HepG2 (cell line): Measurements from ENCODE around the gene SPNS3. TPM values are rescaled to one million over a fixed set of nuclear protein-coding genes. Genes with fewer than 3 reads are reported as not detected.

ENCODE experiments used
- ATAC-seq: fragments of 200-7000 bp; cut with Tn5 transposase; 3 replicates; pipeline ENCODE4 v1.9.1; 2020; ENCODE audit warnings: mild to moderate bottlenecking, moderate library complexity
- BruUV-seq: library from RNA; stranded (reverse); fragments of 400-500 nt; replicated peaks from 2 replicates; lab custom pipeline; 2021; lab: Mats Ljungman, UMichigan
- CTCF ChIA-PET: fragments of 300-600 bp; formaldehyde crosslinking; extraction: SDS; loops from one replicate; lab custom pipeline; 2021; ENCODE audit warnings: low total read pairs, inconsistent platforms, low intra/inter-chr PET ratio; lab: Yijun Ruan, JAX
- POLR2A ChIA-PET: fragments of 350-600 bp; sonication (Branson Sonifier 250); formaldehyde crosslinking; loops from one replicate; lab custom pipeline; 2020; ENCODE audit warnings: antibody characterized with exemption, inconsistent platforms; lab: Yijun Ruan, JAX
- DNase-seq: peaks from one replicate; pipeline ENCODE4 v3.0.0-alpha.2; 2015; ENCODE audit warnings: low spot score
- FAIRE-seq: peaks from 3 replicates; lab custom pipeline; 2011; peaks lifted over from hg19 to GRCh38; lab: Jason Lieb, UNC
- H2AFZ ChIP-seq: one replicate; pipeline ENCODE4 v1.6.1; 2011; ENCODE audit warnings: low read length, inconsistent platforms
- H3K27ac ChIP-seq: fragments of 300-600 bp; 3 replicates; pipeline ENCODE4 v1.8.0; 2011; ENCODE audit warnings: mixed run types, mild to moderate bottlenecking, mixed read lengths, low read length, inconsistent platforms; ENCODE audit not compliant: insufficient read depth; ENCODE audit errors: extremely low read length
- H3K27me3 ChIP-seq, 2 experiments: fragments of 200-600 bp in 1 of 2; 2 replicates in 1 of 2; 3 replicates in 1 of 2; pipeline versions ENCODE4 v1.6.0 to v1.8.0; 2011; ENCODE audit warnings: low read length in 2 of 2, mild to moderate bottlenecking in 2 of 2, moderate library complexity in 2 of 2, inconsistent platforms in 1 of 2; ENCODE audit not compliant: insufficient read depth in 2 of 2, control insufficient read depth in 1 of 2
- H3K36me3 ChIP-seq, 2 experiments: fragments of 200-600 bp in 1 of 2; replicated peaks in 1 of 2; 2 replicates in 1 of 2; 3 replicates in 1 of 2; pipeline versions ENCODE4 v1.5.1 to v1.8.0; 2011; ENCODE audit warnings: low read length in 2 of 2, inconsistent platforms in 1 of 2; ENCODE audit not compliant: insufficient read depth in 2 of 2, control insufficient read depth in 1 of 2
- H3K4me1 ChIP-seq: 2 replicates; pipeline ENCODE4 v1.5.1; 2012; ENCODE audit warnings: low read length, inconsistent platforms; ENCODE audit not compliant: insufficient read depth
- H3K4me2 ChIP-seq: 2 replicates; pipeline ENCODE4 v1.6.0; 2011; ENCODE audit warnings: low read depth, low read length, inconsistent platforms
- H3K4me3 ChIP-seq, 3 experiments: fragments of 200-600 bp in 1 of 3; sonication (generic), shearing (Covaris generic) in 1 of 3; replicated peaks in 1 of 3; 2 replicates each; pipeline ENCODE4 v1.5.1; 2011 to 2016; ENCODE audit warnings: low read length in 3 of 3, inconsistent platforms in 2 of 3, low read depth in 2 of 3, mild to moderate bottlenecking in 2 of 3, control low read depth in 1 of 3, mixed read lengths in 1 of 3; ENCODE audit not compliant: insufficient read depth in 1 of 3
- H3K79me2 ChIP-seq: one replicate; pipeline ENCODE4 v1.6.1; 2011; ENCODE audit warnings: low read length, inconsistent platforms; ENCODE audit not compliant: insufficient read depth
- H3K9ac ChIP-seq: 2 replicates; pipeline ENCODE4 v1.6.0; 2011; ENCODE audit warnings: mild to moderate bottlenecking, low read depth, low read length, inconsistent platforms; ENCODE audit not compliant: insufficient read depth
- H3K9me3 ChIP-seq: 2 replicates; pipeline ENCODE4 v1.5.1; 2012; ENCODE audit warnings: mild to moderate bottlenecking, low read length
- H4K20me1 ChIP-seq: 2 replicates; pipeline ENCODE4 v1.6.0; 2011; ENCODE audit warnings: inconsistent platforms, mild to moderate bottlenecking, low read length, moderate library complexity; ENCODE audit not compliant: insufficient read depth
- DPF2 ChIP-seq: sonication (generic); formaldehyde crosslinking; IDR thresholded peaks from 2 replicates; pipeline ENCODE4 v1.4.0; 2020; ENCODE audit warnings: mild to moderate bottlenecking, low read depth, missing genetic modification reagents, borderline replicate concordance
- GTF2F1 ChIP-seq: fragments of 150-350 bp; IDR thresholded peaks from 2 replicates; pipeline ENCODE4 v1.6.1; 2014; ENCODE audit warnings: low read length
- GTF3A ChIP-seq: sonication (generic); formaldehyde crosslinking; conservative IDR thresholded peaks from 2 replicates; pipeline ENCODE4 v1.4.0; 2020; ENCODE audit warnings: mild to moderate bottlenecking, missing genetic modification reagents
- NFE2 ChIP-seq: sonication (generic); formaldehyde crosslinking; IDR thresholded peaks from 2 replicates; pipeline ENCODE4 v1.4.0; 2020; ENCODE audit warnings: missing genetic modification reagents
- PHF5A ChIP-seq: IDR thresholded peaks from one replicate; pipeline ENCODE4 v1.6.1; 2018; ENCODE audit warnings: low read depth, missing genetic modification reagents; ENCODE audit not compliant: unreplicated experiment
- ZNF10 ChIP-seq: sonication (generic); formaldehyde crosslinking; IDR thresholded peaks from 2 replicates; pipeline ENCODE4 v1.4.0; 2020; ENCODE audit warnings: mild to moderate bottlenecking, low read depth, missing genetic modification reagents, borderline replicate concordance
- ZNF720 ChIP-seq: sonication (generic); formaldehyde crosslinking; IDR thresholded peaks from 2 replicates; pipeline ENCODE4 v1.4.0; 2020; ENCODE audit warnings: missing genetic modification reagents
- WGBS: methylation state at CpG from one replicate; pipeline ENCODE4 v1.1.6; 2017; ENCODE audit warnings: low lambda C conversion rate; 5-methylcytosine and 5-hydroxymethylcytosine counted together
- in situ Hi-C: cut with HindIII; loops from 2 replicates; pipeline ENCODE4 v1.10.0; 2017; ENCODE audit warnings: low pct_unique_long_range_greater_than_20kb; ENCODE audit not compliant: extremely low pct_ligation_motif_present
- intact Hi-C: fragments of 100-400 bp; cut with micrococcal nuclease; formaldehyde crosslinking; loops from one replicate; pipeline ENCODE4 v1.10.0; 2022; ENCODE audit not compliant: unreplicated experiment
- polyA plus RNA-seq, 8 experiments: library from polyadenylated mRNA; depleted of rRNA in 3 of 8; stranded (reverse) in 7 of 8; unstranded in 1 of 8; fragments of >200 nt; fragmentation: Illumina TruSeq in 4 of 8; extraction: Trizol in 4 of 8; gene quantifications; 2 replicates each; pipeline versions ENCODE4 v1.2.1 to v1.2.3, GENCODE V29; 2011 to 2016; ENCODE audit warnings: low read depth in 4 of 8, missing spikeins in 1 of 8, mixed read lengths in 1 of 8; ENCODE audit not compliant: insufficient read depth in 1 of 8
- total RNA-seq, 5 experiments: library from RNA; depleted of rRNA; stranded (reverse); fragments of >200 nt; fragmentation: Illumina TruSeq; extraction: Trizol; gene quantifications; 2 replicates each; pipeline ENCODE4 v1.2.3, GENCODE V29; 2016; ENCODE audit warnings: low read depth in 1 of 5
- TF ChIP-seq, protein P1 (sequence below), 2 experiments: fragments of 450-650 bp in 1 of 2; sonication (generic) in 1 of 2; formaldehyde crosslinking; IDR thresholded peaks; 2 replicates each; pipeline versions ENCODE4 v1.5.0 to v1.8.0; 2020 to 2022; ENCODE audit warnings: mild to moderate bottlenecking in 1 of 2, missing genetic modification reagents in 1 of 2
- TF ChIP-seq, protein P2 (sequence below): sonication (generic); formaldehyde crosslinking; IDR thresholded peaks from 2 replicates; pipeline ENCODE4 v1.9.0; 2022; ENCODE audit warnings: missing genetic modification reagents, mild to moderate bottlenecking, borderline replicate concordance
- TF ChIP-seq, protein P3 (sequence below): sonication (generic); formaldehyde crosslinking; IDR thresholded peaks from 2 replicates; pipeline ENCODE4 v1.5.1; 2020; ENCODE audit warnings: mild to moderate bottlenecking, missing genetic modification reagents, moderate library complexity

The SPNS3 gene
- total and polyA plus RNA-seq, 2 of the 13 experiments (the other 11 are each of a cell fraction or from before 2014, with no cell fraction given) = not detected

DNA sequence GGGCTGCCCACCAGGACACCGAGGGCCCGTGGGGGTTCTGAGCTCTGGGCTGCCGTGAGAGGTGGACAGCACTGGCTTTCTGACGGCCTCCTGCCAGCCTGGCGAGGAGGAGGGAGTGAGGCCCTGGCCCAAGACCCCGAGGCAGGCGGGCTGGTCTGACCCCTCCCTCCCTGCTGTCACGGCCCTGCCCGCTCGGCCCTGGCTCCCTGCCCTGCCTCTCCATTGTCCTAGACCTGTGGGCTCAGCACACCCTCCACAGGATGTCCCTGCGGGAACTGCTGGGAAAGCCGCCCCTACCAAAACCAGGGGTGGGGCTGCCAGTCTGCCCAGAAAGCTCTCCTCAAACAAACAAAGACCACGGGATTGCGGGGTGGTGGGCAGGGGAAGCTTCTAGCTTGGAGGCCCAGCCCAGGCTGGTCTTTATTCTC lies 85.6 kb downstream of the SPNS3 start:
- DNase-seq (no peak), ATAC-seq (peak; percentile 44), FAIRE-seq (no peak)
- BruUV-seq = no TSS peak
- no peak overlapping the region for H3K27ac ChIP-seq
- CTCF ChIA-PET = no interaction called here
- H3K9me3 ChIP-seq = no peaks in the 10 kb centered on the region
- no peaks in the 10 kb centered on the region for H4K20me1 ChIP-seq
- H3K9ac ChIP-seq = 0 out of 2 replicates have a peak overlapping the region, but pooled peaks have one; percentile 7
- no peaks in the 10 kb centered on the region for H3K36me3 ChIP-seq
- WGBS = no CpG with 5 or more reads among the region's 14 CpGs
- peaks cover 10 to 62% of the 10 kb centered on the region in 2 experiments for H3K27me3 ChIP-seq
- H3K79me2 ChIP-seq = no peaks in the 10 kb centered on the region
- peaks cover 15% of the 10 kb centered on the region for H3K4me1 ChIP-seq
- intact Hi-C loops (no loop called here), in situ Hi-C loops (no loop called here)
- no peak overlapping the region for H2AFZ ChIP-seq
- H3K4me3 ChIP-seq = peak overlapping the region in 1 of 3 experiments; percentile 44; a peak in 1 of 6 replicates
- TF ChIP-seq, protein P1, sequence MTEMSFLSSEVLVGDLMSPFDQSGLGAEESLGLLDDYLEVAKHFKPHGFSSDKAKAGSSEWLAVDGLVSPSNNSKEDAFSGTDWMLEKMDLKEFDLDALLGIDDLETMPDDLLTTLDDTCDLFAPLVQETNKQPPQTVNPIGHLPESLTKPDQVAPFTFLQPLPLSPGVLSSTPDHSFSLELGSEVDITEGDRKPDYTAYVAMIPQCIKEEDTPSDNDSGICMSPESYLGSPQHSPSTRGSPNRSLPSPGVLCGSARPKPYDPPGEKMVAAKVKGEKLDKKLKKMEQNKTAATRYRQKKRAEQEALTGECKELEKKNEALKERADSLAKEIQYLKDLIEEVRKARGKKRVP (CRISPR knock-in tag; IDR thresholded peaks at IDR 0.05) = no peak
- TF ChIP-seq DPF2 = no peak
- TF ChIP-seq GTF2F1 = no peak
- no peak for TF ChIP-seq PHF5A
- no peak for TF ChIP-seq ZNF720 (CRISPR knock-in tag)
- TF ChIP-seq NFE2 (CRISPR knock-in tag) = no peak
- TF ChIP-seq GTF3A = no peak
- TF ChIP-seq ZNF10 (CRISPR knock-in tag) = no peak
- TF ChIP-seq, protein P2, sequence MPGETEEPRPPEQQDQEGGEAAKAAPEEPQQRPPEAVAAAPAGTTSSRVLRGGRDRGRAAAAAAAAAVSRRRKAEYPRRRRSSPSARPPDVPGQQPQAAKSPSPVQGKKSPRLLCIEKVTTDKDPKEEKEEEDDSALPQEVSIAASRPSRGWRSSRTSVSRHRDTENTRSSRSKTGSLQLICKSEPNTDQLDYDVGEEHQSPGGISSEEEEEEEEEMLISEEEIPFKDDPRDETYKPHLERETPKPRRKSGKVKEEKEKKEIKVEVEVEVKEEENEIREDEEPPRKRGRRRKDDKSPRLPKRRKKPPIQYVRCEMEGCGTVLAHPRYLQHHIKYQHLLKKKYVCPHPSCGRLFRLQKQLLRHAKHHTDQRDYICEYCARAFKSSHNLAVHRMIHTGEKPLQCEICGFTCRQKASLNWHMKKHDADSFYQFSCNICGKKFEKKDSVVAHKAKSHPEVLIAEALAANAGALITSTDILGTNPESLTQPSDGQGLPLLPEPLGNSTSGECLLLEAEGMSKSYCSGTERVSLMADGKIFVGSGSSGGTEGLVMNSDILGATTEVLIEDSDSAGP (CRISPR knock-in tag) = 0 out of 2 replicates have a peak, but pooled peaks have one; percentile 15
- TF ChIP-seq, protein P3, sequence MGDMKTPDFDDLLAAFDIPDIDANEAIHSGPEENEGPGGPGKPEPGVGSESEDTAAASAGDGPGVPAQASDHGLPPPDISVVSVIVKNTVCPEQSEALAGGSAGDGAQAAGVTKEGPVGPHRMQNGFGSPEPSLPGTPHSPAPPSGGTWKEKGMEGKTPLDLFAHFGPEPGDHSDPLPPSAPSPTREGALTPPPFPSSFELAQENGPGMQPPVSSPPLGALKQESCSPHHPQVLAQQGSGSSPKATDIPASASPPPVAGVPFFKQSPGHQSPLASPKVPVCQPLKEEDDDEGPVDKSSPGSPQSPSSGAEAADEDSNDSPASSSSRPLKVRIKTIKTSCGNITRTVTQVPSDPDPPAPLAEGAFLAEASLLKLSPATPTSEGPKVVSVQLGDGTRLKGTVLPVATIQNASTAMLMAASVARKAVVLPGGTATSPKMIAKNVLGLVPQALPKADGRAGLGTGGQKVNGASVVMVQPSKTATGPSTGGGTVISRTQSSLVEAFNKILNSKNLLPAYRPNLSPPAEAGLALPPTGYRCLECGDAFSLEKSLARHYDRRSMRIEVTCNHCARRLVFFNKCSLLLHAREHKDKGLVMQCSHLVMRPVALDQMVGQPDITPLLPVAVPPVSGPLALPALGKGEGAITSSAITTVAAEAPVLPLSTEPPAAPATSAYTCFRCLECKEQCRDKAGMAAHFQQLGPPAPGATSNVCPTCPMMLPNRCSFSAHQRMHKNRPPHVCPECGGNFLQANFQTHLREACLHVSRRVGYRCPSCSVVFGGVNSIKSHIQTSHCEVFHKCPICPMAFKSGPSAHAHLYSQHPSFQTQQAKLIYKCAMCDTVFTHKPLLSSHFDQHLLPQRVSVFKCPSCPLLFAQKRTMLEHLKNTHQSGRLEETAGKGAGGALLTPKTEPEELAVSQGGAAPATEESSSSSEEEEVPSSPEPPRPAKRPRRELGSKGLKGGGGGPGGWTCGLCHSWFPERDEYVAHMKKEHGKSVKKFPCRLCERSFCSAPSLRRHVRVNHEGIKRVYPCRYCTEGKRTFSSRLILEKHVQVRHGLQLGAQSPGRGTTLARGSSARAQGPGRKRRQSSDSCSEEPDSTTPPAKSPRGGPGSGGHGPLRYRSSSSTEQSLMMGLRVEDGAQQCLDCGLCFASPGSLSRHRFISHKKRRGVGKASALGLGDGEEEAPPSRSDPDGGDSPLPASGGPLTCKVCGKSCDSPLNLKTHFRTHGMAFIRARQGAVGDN = peak; percentile 45
- POLR2A ChIA-PET = no interaction called here
- H3K4me2 ChIP-seq = peak overlapping the region; percentile 46
